MM.1S (cell line): ENCODE results near the gene SNX20.

Experiments used
- DNase-seq: peaks from one replicate; pipeline ENCODE4 v3.0.0-alpha.2; 2015
- H2AFZ ChIP-seq: fragments of 300-600 bp; sonication (generic); 2 replicates; pipeline ENCODE4 v1.6.0; 2016; ENCODE audit warnings: antibody characterized with exemption, low read length
- H3F3A ChIP-seq: fragments of 300-600 bp; sonication (generic); 2 replicates; pipeline ENCODE4 v1.6.1; 2016; ENCODE audit warnings: mild to moderate bottlenecking, antibody characterized with exemption, low read length, moderate library complexity, mixed read lengths; ENCODE audit not compliant: insufficient read depth
- H3K27ac ChIP-seq: fragments of 300-600 bp; sonication (generic); 2 replicates; pipeline ENCODE4 v1.5.1; 2016; ENCODE audit warnings: mild to moderate bottlenecking, low read length
- H3K27me3 ChIP-seq: fragments of 300-600 bp; sonication (generic); replicated peaks from 2 replicates; pipeline ENCODE4 v1.6.0; 2016; ENCODE audit warnings: low read length; ENCODE audit not compliant: insufficient read depth
- H3K36me3 ChIP-seq: fragments of 300-600 bp; sonication (generic); replicated peaks from 2 replicates; pipeline ENCODE4 v1.6.1; 2016; ENCODE audit warnings: mild to moderate bottlenecking, low read length, mixed read lengths; ENCODE audit not compliant: insufficient read depth
- H3K4me1 ChIP-seq: fragments of 300-600 bp; sonication (generic); 2 replicates; pipeline ENCODE4 v1.6.1; 2016; ENCODE audit warnings: low read length, mixed read lengths
- H3K4me2 ChIP-seq: fragments of 300-600 bp; sonication (generic); 2 replicates; pipeline ENCODE4 v1.6.0; 2016; ENCODE audit warnings: low read depth, low read length
- H3K4me3 ChIP-seq: fragments of 300-600 bp; sonication (generic); 2 replicates; pipeline ENCODE4 v1.5.1; 2016; ENCODE audit warnings: low read length, mixed read lengths
- H3K79me2 ChIP-seq: fragments of 300-600 bp; sonication (generic); 2 replicates; pipeline ENCODE4 v1.6.1; 2016; ENCODE audit warnings: mixed run types, low read length, mixed read lengths
- H3K9ac ChIP-seq: fragments of 300-600 bp; sonication (generic); 2 replicates; pipeline ENCODE4 v1.6.1; 2016; ENCODE audit warnings: low read length, mixed read lengths
- H3K9me2 ChIP-seq: fragments of 300-600 bp; sonication (generic); replicated peaks from 2 replicates; pipeline ENCODE4 v1.6.1; 2016; ENCODE audit warnings: mild to moderate bottlenecking, low read length, mixed read lengths; ENCODE audit not compliant: insufficient read depth
- H3K9me3 ChIP-seq: fragments of 300-600 bp; sonication (generic); replicated peaks from 2 replicates; pipeline ENCODE4 v1.6.1; 2016; ENCODE audit warnings: mild to moderate bottlenecking, low read length, mixed read lengths; ENCODE audit not compliant: insufficient read depth
- H4K20me1 ChIP-seq: fragments of 300-600 bp; sonication (generic); 2 replicates; pipeline ENCODE4 v1.6.1; 2016; ENCODE audit warnings: mild to moderate bottlenecking, low read length, moderate library complexity, mixed read lengths; ENCODE audit not compliant: insufficient read depth
- EZH2 ChIP-seq: fragments of 300-600 bp; sonication (generic); optimal IDR thresholded peaks from 2 replicates; pipeline ENCODE3; 2017; ENCODE audit warnings: low read depth, mild to moderate bottlenecking, antibody characterized with exemption, low read length, mixed read lengths
- EZH2phosphoT487 ChIP-seq: fragments of 300-600 bp; sonication (generic); IDR thresholded peaks from 2 replicates; pipeline ENCODE4 v1.6.1; 2018; ENCODE audit warnings: antibody characterized with exemption, low read length
- TF ChIP-seq, protein P1 (sequence below): fragments of 300-600 bp; sonication (generic); IDR thresholded peaks from 2 replicates; pipeline ENCODE4 v1.5.1; 2016; ENCODE audit warnings: antibody characterized with exemption, low read length, mixed read lengths

Gene SNX20

DNA sequence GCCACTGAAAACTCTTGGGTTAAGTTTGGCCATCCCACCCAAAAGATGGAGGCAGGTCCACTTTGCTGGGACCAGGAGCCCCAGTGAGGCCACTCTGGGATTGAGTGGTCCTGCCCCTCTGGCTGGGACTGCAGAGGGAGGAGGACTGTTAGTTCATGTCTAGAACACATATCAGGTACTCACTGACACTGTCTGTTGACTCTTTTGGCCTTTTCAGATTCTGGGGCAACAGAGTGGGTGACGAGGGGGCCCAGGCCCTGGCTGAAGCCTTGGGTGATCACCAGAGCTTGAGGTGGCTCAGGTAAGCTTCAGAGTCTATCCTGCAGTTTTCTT lies 41.3 kb upstream of the SNX20 start:
- Histone ChIP-seq H4K20me1 (no peaks in the 10 kb centered on the region), H3K9me3 (no peaks in the 10 kb centered on the region), H3K4me1 (peaks cover 8% of the 10 kb centered on the region), H3K27me3 (no peaks in the 10 kb centered on the region), H3K4me3 (no peak overlapping the region), H3K4me2 (no peak overlapping the region), H3K9ac (no peak overlapping the region), H3K9me2 (no peaks in the 10 kb centered on the region), H3K27ac (no peak overlapping the region), H2AFZ (no peak overlapping the region), H3F3A (no peaks in the 10 kb centered on the region), H3K36me3 (no peaks in the 10 kb centered on the region), H3K79me2 (no peaks in the 10 kb centered on the region)
- TF ChIP-seq EZH2phosphoT487, result no peak
- TF ChIP-seq EZH2, result no peak
- TF ChIP-seq, protein P1, sequence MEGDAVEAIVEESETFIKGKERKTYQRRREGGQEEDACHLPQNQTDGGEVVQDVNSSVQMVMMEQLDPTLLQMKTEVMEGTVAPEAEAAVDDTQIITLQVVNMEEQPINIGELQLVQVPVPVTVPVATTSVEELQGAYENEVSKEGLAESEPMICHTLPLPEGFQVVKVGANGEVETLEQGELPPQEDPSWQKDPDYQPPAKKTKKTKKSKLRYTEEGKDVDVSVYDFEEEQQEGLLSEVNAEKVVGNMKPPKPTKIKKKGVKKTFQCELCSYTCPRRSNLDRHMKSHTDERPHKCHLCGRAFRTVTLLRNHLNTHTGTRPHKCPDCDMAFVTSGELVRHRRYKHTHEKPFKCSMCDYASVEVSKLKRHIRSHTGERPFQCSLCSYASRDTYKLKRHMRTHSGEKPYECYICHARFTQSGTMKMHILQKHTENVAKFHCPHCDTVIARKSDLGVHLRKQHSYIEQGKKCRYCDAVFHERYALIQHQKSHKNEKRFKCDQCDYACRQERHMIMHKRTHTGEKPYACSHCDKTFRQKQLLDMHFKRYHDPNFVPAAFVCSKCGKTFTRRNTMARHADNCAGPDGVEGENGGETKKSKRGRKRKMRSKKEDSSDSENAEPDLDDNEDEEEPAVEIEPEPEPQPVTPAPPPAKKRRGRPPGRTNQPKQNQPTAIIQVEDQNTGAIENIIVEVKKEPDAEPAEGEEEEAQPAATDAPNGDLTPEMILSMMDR, result no peak
- no peak for DNase-seq

DNA sequence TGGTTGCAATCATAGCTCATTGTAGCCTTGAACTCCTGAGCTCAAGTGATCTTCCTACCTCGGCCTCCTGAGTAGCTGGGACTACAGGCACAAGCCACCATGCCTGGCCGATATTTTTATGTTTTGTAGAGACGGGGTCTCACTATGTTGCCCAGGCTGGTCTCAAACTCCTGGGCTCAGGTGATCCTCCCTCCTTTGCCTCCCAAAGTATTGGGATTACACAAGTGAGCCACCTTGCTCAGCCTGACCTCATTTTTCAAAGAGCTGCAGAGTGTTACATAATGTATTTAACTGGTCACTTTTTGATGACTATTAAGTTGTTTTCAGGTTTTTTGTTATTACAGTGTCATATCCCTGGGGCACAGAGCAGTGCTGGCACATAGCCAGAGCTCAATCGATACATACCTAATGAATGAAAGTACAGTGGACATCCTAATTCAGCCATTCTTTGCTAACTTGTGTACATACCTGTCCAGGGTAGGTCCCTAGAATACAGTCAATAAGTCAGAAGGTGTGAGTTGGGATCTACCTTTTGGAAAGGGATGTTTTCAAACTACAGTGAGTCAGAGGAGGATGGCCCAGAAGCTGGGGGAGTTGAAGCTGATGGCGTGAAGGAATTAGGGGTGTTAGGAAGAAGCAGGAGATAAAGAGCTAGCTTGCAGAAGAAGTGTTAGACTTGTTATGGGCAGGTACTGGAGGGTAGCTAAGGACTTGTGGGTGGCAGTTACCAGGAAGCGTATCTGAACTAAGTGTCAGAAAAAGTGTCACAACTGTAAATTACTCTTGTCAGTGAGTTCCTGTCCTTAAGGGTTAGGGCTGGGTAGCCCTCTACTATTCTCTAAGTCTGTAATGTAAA lies 40.7 kb upstream of the SNX20 start:
- Histone ChIP-seq H3K9me2 (no peaks in the 10 kb centered on the region), H3K36me3 (no peaks in the 10 kb centered on the region), H3K4me1 (peaks cover 8% of the 10 kb centered on the region), H4K20me1 (no peaks in the 10 kb centered on the region), H2AFZ (no peak overlapping the region), H3K27me3 (no peaks in the 10 kb centered on the region), H3F3A (no peaks in the 10 kb centered on the region), H3K4me3 (no peak overlapping the region), H3K27ac (no peak overlapping the region), H3K4me2 (no peak overlapping the region), H3K9me3 (no peaks in the 10 kb centered on the region), H3K79me2 (no peaks in the 10 kb centered on the region), H3K9ac (no peak overlapping the region)
- TF ChIP-seq EZH2phosphoT487, result no peak
- TF ChIP-seq, protein P1, result no peak
- TF ChIP-seq EZH2, result no peak
- DNase-seq, result no peak

DNA sequence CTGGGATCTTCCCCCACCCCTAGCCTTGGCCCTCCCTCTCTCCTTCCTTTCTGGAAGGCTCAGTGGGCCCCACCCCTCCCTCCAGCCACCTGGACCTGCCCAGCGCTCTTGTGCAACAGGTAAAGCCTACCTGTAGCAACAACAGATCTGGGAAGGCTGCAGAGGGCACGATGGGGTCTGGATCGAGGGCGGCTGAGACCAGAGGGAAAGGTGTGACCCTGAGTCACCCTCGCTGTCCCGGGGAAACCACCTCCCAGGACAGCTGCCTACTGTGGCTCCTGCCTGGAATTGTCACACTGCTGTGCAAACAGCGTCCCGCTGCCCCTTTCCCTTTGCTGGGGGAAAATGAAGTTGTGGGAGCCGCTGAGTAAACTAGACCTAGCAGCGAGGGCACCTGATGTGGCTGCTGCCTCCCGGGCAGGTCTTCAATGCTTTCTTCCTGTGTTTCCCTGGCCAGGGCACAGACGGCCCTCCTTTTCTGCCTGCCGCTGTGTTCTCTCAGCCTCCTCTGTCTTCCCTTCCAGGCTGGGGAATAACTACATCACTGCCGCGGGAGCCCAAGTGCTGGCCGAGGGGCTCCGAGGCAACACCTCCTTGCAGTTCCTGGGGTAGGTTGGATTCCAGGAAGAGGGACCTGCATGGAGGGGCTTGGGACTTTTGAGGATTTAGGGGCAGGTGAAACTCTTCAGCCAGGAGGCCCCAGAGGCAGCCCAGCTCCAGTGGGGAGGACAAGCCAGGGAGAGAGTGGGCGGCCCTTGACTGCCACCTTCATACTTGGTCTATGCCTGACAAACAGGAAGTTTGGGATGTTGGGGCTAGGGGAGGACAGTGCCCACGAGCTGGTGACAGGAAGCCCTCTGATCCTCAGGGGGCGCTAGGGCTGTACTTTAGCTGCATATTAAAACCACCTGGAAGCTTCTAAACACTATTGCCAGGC lies 38.6 kb upstream of the SNX20 start:
- H3K9ac ChIP-seq, result no peak overlapping the region
- no peaks in the 10 kb centered on the region for H3K36me3 ChIP-seq
- H3K9me3 ChIP-seq, result no peaks in the 10 kb centered on the region
- H3K4me1 ChIP-seq, result peaks cover 8% of the 10 kb centered on the region
- H4K20me1 ChIP-seq, result no peaks in the 10 kb centered on the region
- DNase-seq, result no peak
- H3K27me3 ChIP-seq, result no peaks in the 10 kb centered on the region
- H2AFZ ChIP-seq, result no peak overlapping the region
- no peaks in the 10 kb centered on the region for H3F3A ChIP-seq
- no peak overlapping the region for H3K4me2 ChIP-seq
- no peaks in the 10 kb centered on the region for H3K9me2 ChIP-seq
- no peak for TF ChIP-seq EZH2phosphoT487
- no peak overlapping the region for H3K4me3 ChIP-seq
- no peak overlapping the region for H3K27ac ChIP-seq
- H3K79me2 ChIP-seq, result no peaks in the 10 kb centered on the region
